ENCODE measurements around the gene PCDHGB5.
"Not testable (repeated sequence)": the region's sequence is repeated elsewhere in the genome, so short reads cannot be mapped to it uniquely, and the experiment has no call there.

PCDHGB5 gene

DNA sequence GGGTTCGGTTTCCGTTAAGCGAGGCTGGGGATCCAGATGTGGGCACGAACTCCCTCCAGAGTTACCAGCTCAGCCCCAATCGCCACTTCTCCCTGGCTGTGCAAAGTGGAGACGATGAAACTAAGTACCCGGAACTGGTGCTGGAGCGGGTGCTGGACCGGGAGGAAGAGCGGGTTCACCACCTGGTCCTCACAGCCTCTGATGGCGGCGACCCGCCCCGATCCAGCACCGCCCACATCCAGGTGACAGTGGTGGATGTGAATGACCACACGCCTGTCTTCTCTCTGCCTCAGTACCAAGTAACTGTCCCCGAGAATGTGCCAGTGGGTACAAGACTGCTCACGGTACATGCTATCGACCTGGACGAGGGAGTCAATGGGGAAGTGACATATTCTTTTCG, 14.4 kb upstream of the PCDHGB5 start:
- peak overlapping the region; percentile 51 for H3K4me3 ChIP-seq (replicated peaks; ENCODE audit: low read depth, low read length)
- no peak for DNase-seq (ENCODE audit: extremely low read depth, low read depth)
- TF ChIP-seq, protein P1, sequence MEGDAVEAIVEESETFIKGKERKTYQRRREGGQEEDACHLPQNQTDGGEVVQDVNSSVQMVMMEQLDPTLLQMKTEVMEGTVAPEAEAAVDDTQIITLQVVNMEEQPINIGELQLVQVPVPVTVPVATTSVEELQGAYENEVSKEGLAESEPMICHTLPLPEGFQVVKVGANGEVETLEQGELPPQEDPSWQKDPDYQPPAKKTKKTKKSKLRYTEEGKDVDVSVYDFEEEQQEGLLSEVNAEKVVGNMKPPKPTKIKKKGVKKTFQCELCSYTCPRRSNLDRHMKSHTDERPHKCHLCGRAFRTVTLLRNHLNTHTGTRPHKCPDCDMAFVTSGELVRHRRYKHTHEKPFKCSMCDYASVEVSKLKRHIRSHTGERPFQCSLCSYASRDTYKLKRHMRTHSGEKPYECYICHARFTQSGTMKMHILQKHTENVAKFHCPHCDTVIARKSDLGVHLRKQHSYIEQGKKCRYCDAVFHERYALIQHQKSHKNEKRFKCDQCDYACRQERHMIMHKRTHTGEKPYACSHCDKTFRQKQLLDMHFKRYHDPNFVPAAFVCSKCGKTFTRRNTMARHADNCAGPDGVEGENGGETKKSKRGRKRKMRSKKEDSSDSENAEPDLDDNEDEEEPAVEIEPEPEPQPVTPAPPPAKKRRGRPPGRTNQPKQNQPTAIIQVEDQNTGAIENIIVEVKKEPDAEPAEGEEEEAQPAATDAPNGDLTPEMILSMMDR (IDR thresholded peaks at IDR 0.05; ENCODE audit: low read depth, low read length, missing control alignments), result no peak

DNA sequence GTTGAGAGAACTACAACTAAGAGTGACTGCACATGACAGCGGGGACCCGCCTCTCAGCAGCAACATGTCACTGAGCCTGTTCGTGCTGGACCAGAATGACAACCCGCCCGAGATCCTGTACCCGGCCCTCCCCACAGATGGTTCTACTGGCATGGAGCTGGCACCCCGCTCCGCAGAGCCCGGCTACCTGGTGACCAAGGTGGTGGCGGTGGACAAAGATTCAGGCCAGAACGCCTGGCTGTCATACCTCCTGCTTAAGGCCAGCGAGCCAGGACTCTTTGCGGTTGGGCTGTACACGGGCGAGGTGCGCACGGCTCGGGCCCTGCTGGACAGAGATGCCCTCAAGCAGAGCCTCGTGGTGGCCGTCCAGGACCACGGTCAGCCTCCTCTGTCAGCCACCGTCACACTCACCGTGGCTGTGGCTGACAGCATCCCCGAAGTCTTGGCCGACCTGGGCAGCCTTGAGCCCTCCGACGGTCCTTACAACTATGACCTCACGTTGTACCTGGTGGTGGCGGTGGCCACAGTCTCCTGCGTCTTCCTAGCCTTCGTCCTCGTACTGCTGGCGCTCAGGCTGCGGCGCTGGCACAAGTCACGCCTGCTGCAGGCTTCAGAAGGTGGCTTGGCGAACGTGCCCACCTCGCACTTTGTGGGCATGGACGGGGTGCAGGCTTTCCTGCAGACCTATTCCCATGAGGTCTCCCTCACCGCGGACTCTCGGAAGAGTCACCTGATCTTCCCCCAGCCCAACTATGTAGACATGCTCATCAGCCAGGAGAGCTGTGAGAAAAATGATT, 13.1 kb upstream of the PCDHGB5 start:
- H3K4me3 ChIP-seq (replicated peaks; ENCODE audit: low read depth, low read length), result no peak overlapping the region
- no peak for DNase-seq (ENCODE audit: extremely low read depth, low read depth)
- TF ChIP-seq, protein P1 (IDR thresholded peaks at IDR 0.05; ENCODE audit: low read depth, low read length, missing control alignments), result no peak

DNA sequence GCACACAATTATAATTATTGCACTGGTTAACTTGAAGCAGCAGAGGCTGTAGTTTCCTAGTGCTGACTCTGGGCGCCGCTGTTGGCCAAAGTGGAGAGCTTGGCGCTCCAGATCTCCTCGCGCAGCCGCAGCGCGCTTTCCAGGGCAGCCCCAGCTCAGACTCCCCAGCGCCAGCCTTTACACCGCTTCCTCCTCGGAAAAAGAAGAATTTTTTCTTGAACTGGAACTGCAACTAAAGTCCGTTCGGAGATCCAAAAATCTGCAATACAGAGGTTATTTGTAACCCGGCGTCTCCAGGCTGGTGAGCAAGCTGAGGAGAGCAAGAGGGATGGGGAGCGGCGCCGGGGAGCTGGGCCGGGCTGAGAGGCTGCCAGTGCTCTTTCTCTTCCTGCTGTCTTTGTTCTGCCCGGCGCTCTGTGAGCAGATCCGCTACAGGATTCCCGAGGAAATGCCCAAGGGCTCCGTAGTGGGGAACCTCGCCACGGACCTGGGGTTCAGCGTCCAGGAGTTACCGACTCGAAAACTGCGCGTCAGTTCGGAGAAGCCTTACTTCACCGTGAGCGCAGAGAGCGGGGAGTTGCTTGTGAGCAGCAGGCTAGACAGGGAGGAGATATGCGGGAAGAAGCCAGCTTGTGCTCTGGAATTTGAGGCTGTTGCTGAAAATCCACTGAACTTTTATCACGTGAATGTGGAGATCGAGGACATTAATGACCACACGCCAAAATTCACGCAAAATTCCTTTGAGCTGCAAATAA, 10.0 kb upstream of the PCDHGB5 start, which contains the start of gene PCDHGB4:
TSS of gene PCDHGB4 (plus strand) at position 142 of the 755 bp plus-strand sequence. CDS start at position 329, 187 bp downstream.
- H3K4me3 ChIP-seq (replicated peaks; ENCODE audit: low read depth, low read length), result peak within 1 kb of the TSS; percentile 25; the same call in 1 of the 2 replicates
- TF ChIP-seq, protein P1 (IDR thresholded peaks at IDR 0.05; ENCODE audit: low read depth, low read length, missing control alignments), result peak; percentile 41
- not testable (repeated sequence) for DNase-seq (ENCODE audit: extremely low read depth, low read depth)

DNA sequence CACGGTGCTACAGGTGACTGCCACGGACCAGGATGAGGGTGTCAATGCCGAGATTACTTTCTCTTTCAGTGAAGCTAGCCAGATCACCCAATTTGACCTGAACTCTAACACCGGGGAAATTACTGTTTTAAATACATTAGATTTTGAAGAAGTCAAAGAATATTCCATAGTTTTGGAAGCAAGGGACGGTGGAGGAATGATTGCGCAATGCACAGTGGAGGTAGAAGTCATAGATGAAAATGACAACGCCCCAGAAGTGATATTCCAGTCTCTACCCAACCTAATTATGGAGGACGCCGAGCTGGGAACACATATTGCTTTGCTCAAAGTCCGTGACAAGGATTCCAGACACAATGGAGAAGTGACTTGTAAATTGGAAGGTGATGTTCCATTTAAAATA, 9.1 kb upstream of the PCDHGB5 start:
- no peak overlapping the region for H3K4me3 ChIP-seq (replicated peaks; ENCODE audit: low read depth, low read length)
- TF ChIP-seq, protein P1 (IDR thresholded peaks at IDR 0.05; ENCODE audit: low read depth, low read length, missing control alignments), result no peak
- DNase-seq (ENCODE audit: extremely low read depth, low read depth), result no peak

GRCh38 chr5:141389153-141390042, 8.3 kb upstream of the PCDHGB5 start:
- no peak overlapping the region for H3K4me3 ChIP-seq (replicated peaks; ENCODE audit: low read depth, low read length)
- DNase-seq (ENCODE audit: extremely low read depth, low read depth), result no peak
- TF ChIP-seq, protein P1 (IDR thresholded peaks at IDR 0.05; ENCODE audit: low read depth, low read length, missing control alignments), result no peak
